ENCODE data around the gene FAM120B.
"Not testable (repeated sequence)": the region's sequence is repeated elsewhere in the genome, so short reads cannot be mapped to it uniquely, and the experiment has no call there.

Gene FAM120B, protein sequence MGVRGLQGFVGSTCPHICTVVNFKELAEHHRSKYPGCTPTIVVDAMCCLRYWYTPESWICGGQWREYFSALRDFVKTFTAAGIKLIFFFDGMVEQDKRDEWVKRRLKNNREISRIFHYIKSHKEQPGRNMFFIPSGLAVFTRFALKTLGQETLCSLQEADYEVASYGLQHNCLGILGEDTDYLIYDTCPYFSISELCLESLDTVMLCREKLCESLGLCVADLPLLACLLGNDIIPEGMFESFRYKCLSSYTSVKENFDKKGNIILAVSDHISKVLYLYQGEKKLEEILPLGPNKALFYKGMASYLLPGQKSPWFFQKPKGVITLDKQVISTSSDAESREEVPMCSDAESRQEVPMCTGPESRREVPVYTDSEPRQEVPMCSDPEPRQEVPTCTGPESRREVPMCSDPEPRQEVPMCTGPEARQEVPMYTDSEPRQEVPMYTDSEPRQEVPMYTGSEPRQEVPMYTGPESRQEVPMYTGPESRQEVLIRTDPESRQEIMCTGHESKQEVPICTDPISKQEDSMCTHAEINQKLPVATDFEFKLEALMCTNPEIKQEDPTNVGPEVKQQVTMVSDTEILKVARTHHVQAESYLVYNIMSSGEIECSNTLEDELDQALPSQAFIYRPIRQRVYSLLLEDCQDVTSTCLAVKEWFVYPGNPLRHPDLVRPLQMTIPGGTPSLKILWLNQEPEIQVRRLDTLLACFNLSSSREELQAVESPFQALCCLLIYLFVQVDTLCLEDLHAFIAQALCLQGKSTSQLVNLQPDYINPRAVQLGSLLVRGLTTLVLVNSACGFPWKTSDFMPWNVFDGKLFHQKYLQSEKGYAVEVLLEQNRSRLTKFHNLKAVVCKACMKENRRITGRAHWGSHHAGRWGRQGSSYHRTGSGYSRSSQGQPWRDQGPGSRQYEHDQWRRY
- total RNA-seq: 10.9 to 53.6 (median 23.8) reads per million in 18 experiments

DNA sequence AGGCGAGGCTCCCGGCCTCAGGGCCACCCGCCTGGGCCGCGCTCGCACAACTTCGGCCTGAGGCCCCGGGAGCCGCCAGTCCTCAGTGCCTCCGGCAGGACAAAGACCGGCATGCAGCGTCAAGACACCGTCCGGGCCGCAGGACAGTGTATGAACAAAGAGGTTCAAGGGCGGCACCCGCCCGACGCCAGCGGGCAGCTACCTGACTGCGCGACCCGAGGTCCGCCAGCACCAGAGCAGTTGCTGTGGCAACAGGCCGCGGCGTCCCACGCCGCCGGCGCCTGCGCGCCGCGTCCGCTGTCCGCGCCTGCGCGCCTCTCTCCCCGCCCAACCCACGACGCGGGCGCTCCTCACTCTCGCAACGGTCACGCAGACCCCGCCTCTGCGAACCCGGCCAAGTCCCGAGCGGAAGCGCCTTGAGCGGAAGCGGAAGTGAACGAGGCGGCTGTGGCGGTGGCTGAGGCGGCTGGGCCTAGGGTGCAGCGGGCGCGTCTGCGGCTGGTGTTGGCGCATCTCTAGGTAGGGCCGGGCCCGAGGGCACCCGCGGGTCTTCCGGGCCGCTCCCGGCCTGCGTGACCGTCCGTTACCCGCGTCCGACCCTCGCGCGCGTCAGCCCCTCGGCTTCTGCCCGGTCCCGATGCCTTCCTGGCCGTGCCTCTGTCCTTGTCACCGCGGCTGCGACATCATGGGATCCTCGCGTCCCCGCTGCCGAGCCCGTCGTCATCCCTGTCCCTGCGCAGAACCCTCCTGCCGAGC is at the start of gene FAM120B:
TSS of gene FAM120B (plus strand) at position 435 of the 756 bp plus-strand sequence. CDS start 10,633 bp downstream, outside the sequence.
- peak; percentile 98 to 99 for DNase-seq

DNA sequence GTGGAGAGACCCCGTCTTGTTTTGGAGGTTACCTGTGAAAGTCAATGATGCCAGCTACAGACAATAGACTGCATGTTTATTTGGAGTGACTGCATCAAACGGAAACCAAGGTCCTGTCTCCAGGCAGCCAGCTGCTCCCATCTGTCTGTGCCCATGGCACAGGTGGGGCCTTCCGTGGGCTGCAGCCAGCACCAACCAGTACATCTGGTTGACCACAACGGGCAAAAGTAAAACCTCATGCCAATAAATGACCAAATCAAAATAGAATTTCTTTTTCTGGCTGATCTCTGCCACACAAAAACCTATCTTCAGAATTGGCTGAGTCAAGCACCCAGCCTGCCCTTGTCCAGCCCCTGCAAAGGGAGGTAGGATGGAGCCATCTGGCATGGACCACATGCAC is 49.2 kb upstream of the FAM120B start:
- DNase-seq: no peak

GRCh38 chr6:170258407-170258806 is 48.2 kb upstream of the FAM120B start:
- no peak for DNase-seq

- no peak for DNase-seq
Observed at GRCh38 chr6:170259278-170259677, 47.3 kb upstream of the FAM120B start.

- no peak for DNase-seq
Observed at GRCh38 chr6:170260686-170261085, 45.9 kb upstream of the FAM120B start.

DNA sequence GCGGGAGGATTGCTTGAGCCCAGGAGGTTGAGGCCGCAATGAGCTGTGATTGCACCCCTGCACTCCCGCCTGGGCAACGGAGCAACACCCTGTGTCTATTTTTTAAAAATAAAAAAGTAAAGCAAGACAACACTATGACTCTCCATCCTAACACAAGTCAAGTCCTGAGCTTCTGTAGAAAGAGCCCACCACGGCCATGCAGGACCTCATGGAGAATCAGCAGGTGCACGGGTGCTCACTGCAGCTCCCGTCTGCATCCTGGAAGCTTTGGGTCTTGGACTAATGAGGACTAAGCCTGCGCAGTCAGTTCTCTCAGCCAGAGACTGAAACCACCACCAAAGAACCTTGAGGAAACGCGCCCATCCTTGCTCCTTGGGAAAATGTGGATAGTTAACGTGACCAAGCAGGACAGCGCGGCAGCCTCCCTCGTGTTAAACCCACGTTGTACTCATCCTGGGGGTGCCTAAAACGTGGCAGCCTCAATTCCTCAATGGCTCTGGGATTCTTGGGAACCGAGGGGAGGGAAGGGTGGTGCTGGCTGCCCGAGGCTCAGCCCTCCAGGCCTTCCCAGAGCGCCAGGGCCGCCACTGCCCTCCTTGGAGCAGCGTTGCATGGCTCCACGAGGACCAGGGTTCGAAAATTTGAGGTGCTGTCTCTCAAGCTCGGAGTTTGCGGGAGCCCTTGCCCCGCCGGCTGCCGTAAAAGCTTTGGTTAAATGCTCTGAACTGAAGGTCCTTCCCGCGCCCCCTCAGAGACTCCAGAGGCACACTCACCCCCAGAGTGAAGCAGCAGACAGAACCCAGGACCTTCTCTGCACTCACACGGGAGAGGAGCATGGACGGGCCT is 44.7 kb upstream of the FAM120B start:
- DNase-seq: no peak

GRCh38 chr6:170262489-170263088 is 44.0 kb upstream of the FAM120B start:
- no peak for DNase-seq

- no peak for DNase-seq
Observed at GRCh38 chr6:170263410-170263809, 43.1 kb upstream of the FAM120B start.

DNA sequence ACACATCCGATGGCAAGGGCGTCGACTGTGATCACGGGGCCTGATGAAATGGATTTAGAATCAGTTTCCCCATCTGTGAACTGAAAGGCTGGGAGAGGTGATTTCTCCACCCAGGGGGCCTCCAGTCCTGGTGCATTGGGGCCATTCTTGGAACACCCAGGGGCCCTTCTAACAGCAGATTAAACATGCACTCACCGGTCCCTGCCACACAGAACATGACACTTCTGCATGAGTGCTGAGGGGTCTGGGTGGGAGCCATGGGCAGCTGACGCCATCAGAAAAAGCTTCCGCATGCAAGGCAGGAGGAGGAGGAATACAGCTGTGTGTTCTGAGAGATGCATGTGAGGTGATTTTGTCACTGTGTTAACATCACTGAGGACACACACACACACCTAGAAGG is 42.5 kb upstream of the FAM120B start:
- DNase-seq: no peak

- DNase-seq: not testable (repeated sequence)
Observed at GRCh38 chr6:170264644-170265043, 41.9 kb upstream of the FAM120B start.

- DNase-seq: no peak
Observed at GRCh38 chr6:170265655-170266054, 40.9 kb upstream of the FAM120B start.

DNA sequence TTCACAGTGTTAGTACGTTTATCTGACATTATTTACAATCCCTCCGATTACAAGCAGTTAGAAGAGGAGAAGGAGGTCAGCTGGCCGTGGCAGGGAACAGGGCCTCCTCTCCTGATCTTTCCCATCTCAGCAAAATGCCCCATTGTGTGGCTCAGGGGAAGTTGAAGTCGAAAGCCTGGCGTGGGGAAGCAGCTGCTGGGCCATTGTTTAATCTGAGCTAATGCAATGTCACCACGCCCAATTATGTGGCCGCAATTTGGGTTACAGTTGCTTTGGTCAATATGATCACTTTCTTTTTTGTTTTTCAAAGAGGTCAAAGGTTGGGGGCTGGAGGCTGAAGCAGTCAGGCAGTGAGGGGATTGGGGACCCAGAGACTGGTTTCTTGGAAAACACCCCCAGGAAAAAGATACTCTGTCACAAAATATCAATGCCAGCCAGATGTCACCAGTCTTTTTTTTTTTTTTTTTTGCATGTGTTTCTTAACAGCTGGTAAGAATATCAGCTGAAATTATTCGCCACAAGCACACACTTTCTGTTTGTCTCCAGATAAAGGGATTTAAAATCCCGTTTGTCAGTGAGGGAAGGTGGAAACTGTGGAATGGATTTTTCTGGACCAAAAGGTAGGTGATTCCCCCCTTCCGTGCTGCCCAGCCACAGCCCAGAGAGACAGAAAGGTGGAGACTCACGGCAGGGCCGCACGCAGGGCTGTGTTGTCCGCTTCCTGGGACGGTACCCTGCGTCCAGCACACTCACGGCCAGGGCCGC is 40.3 kb upstream of the FAM120B start:
- DNase-seq: peak; percentile 65 to 72

DNA sequence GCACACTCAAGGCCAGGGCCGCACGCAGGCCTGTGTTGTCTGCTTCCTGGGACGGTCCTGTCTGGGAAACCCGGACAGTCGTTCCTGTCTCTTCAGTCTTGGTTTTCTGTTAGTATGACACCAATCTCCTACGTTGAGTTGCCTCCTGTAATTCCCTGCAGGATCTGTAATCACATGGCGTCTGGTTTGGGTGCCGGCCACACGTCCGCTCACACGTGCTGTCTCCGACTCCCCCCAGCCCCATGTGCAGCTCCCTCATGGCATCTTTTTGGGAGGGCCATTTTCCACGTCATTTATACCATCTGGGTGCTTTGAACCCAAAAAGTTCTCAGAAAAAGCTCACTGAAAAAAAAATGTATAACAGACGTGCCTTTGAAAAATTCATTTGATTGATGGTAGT is 38.9 kb upstream of the FAM120B start:
- no peak for DNase-seq

DNA sequence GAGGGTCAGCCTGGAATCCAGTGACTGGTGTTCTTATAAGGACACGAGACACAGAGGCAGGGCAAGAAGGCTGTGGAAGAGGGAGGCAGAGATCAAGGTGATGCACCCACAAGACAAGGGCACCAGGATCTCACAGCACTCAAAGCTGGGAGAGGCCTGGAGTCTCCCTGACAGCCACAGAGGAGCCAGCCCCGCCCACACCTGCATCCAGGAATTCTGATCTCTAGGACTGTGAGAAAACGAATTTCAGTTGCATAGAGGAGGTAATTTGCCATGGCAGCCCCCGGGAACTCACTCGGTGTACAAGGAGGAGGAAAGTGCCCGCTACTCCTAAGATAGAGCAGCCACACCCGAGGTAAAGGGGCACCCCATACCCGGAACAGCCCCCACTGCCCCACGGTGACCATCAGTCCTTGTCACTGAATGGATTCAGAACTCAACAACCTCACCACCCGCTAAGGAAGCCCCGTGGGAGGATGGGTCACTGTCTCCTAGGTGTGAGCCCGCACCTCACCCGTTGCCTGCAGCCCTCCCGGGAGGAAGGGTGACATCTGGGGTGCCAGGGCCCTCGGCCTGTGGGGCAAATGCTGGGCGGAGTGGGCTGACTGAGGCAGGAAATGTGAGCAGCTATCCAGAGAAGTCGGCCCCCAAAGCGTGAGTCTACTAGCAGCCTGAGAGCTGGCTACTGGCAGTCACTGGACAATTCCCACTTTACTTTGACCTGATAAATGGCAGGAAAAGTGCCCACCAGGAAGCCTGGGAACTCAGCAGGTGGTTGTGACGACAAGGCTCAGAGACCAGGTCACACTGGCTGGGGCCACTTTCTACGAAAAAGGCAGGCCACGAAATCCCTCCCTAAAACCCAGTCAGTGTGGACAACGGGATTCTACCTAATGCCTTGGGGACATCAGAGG is 38.1 kb upstream of the FAM120B start:
- DNase-seq: no peak

DNA sequence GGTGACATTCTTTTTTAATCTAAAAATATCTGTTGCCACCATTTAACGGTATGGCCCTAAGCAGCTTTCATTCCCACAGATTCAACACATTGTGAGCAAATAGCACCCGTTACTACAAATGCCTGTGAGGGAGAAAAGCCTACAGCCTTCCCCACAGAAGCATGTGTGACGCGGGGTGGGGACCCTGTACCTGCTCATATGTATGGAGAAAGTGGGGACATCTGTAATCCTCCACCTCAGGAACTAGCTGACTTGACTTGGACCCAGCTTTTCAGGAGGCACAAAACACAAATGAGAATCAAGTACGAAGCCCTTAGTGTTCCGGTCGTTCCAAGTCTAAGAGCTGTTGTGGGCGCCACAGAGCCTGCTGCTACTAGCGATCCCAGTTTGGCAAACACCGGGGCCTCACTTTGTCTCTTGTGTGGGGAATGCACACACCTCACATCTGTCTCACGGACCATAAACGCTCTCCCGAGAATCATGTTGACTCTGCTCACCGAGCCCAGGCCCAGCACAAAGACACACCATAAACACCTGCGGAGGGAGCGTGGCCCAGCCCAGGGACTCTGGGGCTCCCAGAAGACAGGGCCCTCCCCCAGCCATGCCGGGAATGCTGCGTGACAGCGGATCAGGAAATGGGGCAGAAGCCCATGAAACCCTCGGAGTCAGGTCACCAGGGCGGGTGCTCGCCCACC is 37.3 kb upstream of the FAM120B start:
- no peak for DNase-seq

DNA sequence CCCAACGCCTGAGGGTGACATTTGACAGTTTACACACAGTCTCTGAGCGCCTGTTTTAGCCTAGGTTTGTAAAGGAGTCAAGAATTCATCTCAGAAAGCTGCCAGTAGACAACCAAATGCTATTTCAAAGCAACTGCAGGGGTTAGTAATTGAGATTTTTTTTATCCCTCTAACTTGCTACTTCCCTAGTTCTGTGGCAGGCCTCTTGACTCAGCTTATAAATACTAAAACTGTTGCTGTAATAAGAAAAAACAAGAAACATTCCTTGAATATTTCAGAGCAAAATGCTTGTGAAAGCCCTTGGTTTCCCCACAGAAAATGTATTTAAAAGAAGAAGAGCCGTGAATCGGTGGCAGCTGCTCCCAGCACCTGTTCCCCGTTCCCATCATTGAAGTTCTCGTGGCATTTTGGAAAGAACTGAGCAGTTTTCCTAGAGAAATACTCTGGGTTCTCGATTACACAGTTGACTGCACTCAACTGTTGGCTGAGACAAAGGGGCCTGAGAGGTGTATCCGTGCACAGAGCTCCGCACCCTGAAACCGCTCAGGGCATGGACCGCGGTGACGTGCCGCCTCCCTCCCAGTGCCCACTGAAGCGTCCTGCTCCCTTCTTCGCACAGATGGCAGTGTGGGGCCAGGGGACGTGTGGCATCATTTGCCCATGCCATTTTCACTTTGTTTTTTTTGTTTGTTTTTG is 36.6 kb upstream of the FAM120B start:
- DNase-seq: no peak

GRCh38 chr6:170270984-170271593 is 35.5 kb upstream of the FAM120B start:
- no peak for DNase-seq
